BJ (cell line): ENCODE measurements around the gene CCR8. TPM values are rescaled to one million over a fixed set of nuclear protein-coding genes. Genes with fewer than 3 reads are reported as not detected.
"Not testable (repeated sequence)": the region's sequence is repeated elsewhere in the genome, so short reads cannot be mapped to it uniquely, and the experiment has no call there.

Experiments
- CTCF ChIA-PET: fragments of 350-600 bp; formaldehyde crosslinking; extraction: SDS; loops from one replicate; lab custom pipeline; 2021; ENCODE audit warnings: antibody characterized with exemption, inconsistent platforms; lab: Yijun Ruan, JAX
- POLR2A ChIA-PET: fragments of 300-600 bp; sonication (Branson Sonifier 250); formaldehyde crosslinking; extraction: SDS; loops from one replicate; lab custom pipeline; 2021; ENCODE audit warnings: antibody characterized with exemption; lab: Charles Lee
- DNase-seq: peaks from one replicate; pipeline ENCODE4 v3.0.0-alpha.2; 2011; ENCODE audit warnings: low read depth
- H3K27me3 ChIP-seq: 2 replicates; pipeline ENCODE4 v1.6.0; 2011; ENCODE audit warnings: low read length; ENCODE audit not compliant: control insufficient read depth, insufficient read depth
- H3K36me3 ChIP-seq: 2 replicates; pipeline ENCODE4 v1.5.1; 2011; ENCODE audit warnings: low read length; ENCODE audit not compliant: control insufficient read depth, insufficient read depth
- H3K4me3 ChIP-seq: 2 replicates; pipeline ENCODE4 v1.5.1; 2011; ENCODE audit warnings: low read depth, mild to moderate bottlenecking, control low read depth, low read length
- CTCF ChIP-seq: IDR thresholded peaks from 2 replicates; pipeline ENCODE4 v1.5.1; 2011; ENCODE audit warnings: low read depth, mild to moderate bottlenecking, control low read depth, inconsistent platforms, low read length, moderate library complexity; ENCODE audit not compliant: insufficient read depth
- polyA plus RNA-seq: library from polyadenylated mRNA; depleted of rRNA; stranded (reverse); fragments of >200 nt; gene quantifications from 2 replicates; pipeline ENCODE4 v1.2.3, GENCODE V29; 2011

Gene CCR8
- polyA plus RNA-seq, 1 experiment, result not detected

- H3K36me3 ChIP-seq, result no peaks in the 10 kb centered on the region
- TF ChIP-seq CTCF, result no peak
- ChIA-PET CTCF (no interaction called here), POLR2A (no interaction called here)
- no peak overlapping the region for H3K4me3 ChIP-seq
- no peaks in the 10 kb centered on the region for H3K27me3 ChIP-seq
- DNase-seq, result no peak
Measured at GRCh38 chr3:39315420-39315819, 14.1 kb upstream of the CCR8 start.

- no peaks in the 10 kb centered on the region for H3K27me3 ChIP-seq
- no peaks in the 10 kb centered on the region for H3K36me3 ChIP-seq
- POLR2A ChIA-PET, result no interaction called here
- CTCF ChIA-PET, result interaction anchor here (1.3 kb wide), 1 partner anchor 26 kb away, joined by 4 read pairs; no protein-coding TSS in a partner anchor
- H3K4me3 ChIP-seq, result no peak overlapping the region
- DNase-seq, result no peak
- TF ChIP-seq CTCF, result no peak
Measured at GRCh38 chr3:39317571-39318169, 11.8 kb upstream of the CCR8 start.

- Histone ChIP-seq H3K27me3 (no peaks in the 10 kb centered on the region), H3K36me3 (no peaks in the 10 kb centered on the region), H3K4me3 (no peak overlapping the region)
- ChIA-PET CTCF (no interaction called here), POLR2A (no interaction called here)
- no peak for TF ChIP-seq CTCF
- DNase-seq, result no peak
Measured at GRCh38 chr3:39318301-39318700, 11.2 kb upstream of the CCR8 start.

- no peak overlapping the region for H3K4me3 ChIP-seq
- CTCF ChIA-PET, result no interaction called here
- POLR2A ChIA-PET, result no interaction called here
- no peaks in the 10 kb centered on the region for H3K36me3 ChIP-seq
- no peak for TF ChIP-seq CTCF
- H3K27me3 ChIP-seq, result no peaks in the 10 kb centered on the region
- DNase-seq, result no peak
Measured at GRCh38 chr3:39319249-39319648, 10.3 kb upstream of the CCR8 start.

- POLR2A ChIA-PET, H3K36me3 ChIP-seq, DNase-seq, H3K4me3 ChIP-seq, H3K27me3 ChIP-seq: not testable (repeated sequence)
- CTCF ChIA-PET, result interaction anchor here (1.4 kb wide), 1 partner anchor 29 kb away, joined by 3 read pairs; no protein-coding TSS in a partner anchor
Measured at GRCh38 chr3:39321574-39321983, 7.9 kb upstream of the CCR8 start.

- DNase-seq, H3K27me3 ChIP-seq, POLR2A ChIA-PET, H3K4me3 ChIP-seq, H3K36me3 ChIP-seq: not testable (repeated sequence)
- CTCF ChIA-PET, result interaction anchor here (1.4 kb wide), 1 partner anchor 30 kb away, joined by 3 read pairs; no protein-coding TSS in a partner anchor
Measured at GRCh38 chr3:39322209-39322715, 7.2 kb upstream of the CCR8 start.
